HEK293T (cell line): ENCODE data around the gene ARRDC1.

Experiments
- CTCF ChIA-PET: fragments of 350-600 bp; formaldehyde crosslinking; extraction: SDS; loops from one replicate; lab custom pipeline; 2021; ENCODE audit warnings: antibody characterized with exemption, inconsistent platforms; lab: Yijun Ruan, JAX
- POLR2A ChIA-PET: fragments of 350-600 bp; formaldehyde crosslinking; extraction: SDS; loops from one replicate; lab custom pipeline; 2020; ENCODE audit warnings: antibody characterized with exemption, inconsistent platforms; lab: Yijun Ruan, JAX
- DNase-seq: peaks from one replicate; pipeline ENCODE4 v3.0.0; 2012; ENCODE audit warnings: mixed read lengths; ENCODE audit errors: extremely low spot score
- ARNT ChIP-seq: fragments of 450-650 bp; IDR thresholded peaks from 2 replicates; pipeline ENCODE4 v1.6.1; 2017; ENCODE audit warnings: mild to moderate bottlenecking
- BHLHE40 ChIP-seq: fragments of 450-650 bp; IDR thresholded peaks from 2 replicates; pipeline ENCODE4 v1.6.1; 2016; ENCODE audit warnings: mild to moderate bottlenecking, moderate library complexity, borderline replicate concordance
- CTBP1 ChIP-seq: fragments of 450-650 bp; IDR thresholded peaks from 2 replicates; pipeline ENCODE4 v1.6.1; 2016; ENCODE audit warnings: borderline replicate concordance
- ELF4 ChIP-seq: fragments of 450-650 bp; IDR thresholded peaks from 2 replicates; pipeline ENCODE4 v1.6.1; 2017; ENCODE audit warnings: antibody characterized with exemption
- FOXA1 ChIP-seq: fragments of 450-650 bp; IDR thresholded peaks from 2 replicates; pipeline ENCODE4 v1.6.1; 2016; ENCODE audit warnings: mild to moderate bottlenecking
- FOXK2 ChIP-seq: fragments of 450-650 bp; IDR thresholded peaks from 2 replicates; pipeline ENCODE4 v1.6.1; 2016; ENCODE audit warnings: mild to moderate bottlenecking
- FOXM1 ChIP-seq: fragments of 450-650 bp; IDR thresholded peaks from 2 replicates; pipeline ENCODE4 v1.6.1; 2017; ENCODE audit warnings: mild to moderate bottlenecking, borderline replicate concordance
- HDGF ChIP-seq: fragments of 450-650 bp; IDR thresholded peaks from 2 replicates; pipeline ENCODE4 v1.6.1; 2017; ENCODE audit warnings: antibody characterized with exemption, borderline replicate concordance
- L3MBTL2 ChIP-seq: fragments of 450-650 bp; conservative IDR thresholded peaks from 2 replicates; pipeline ENCODE4 v1.6.1; 2016; ENCODE audit warnings: mild to moderate bottlenecking
- LEF1 ChIP-seq: fragments of 450-650 bp; IDR thresholded peaks from 2 replicates; pipeline ENCODE4 v1.6.1; 2017; ENCODE audit warnings: mild to moderate bottlenecking, borderline replicate concordance
- NFRKB ChIP-seq: fragments of 450-650 bp; IDR thresholded peaks from 2 replicates; pipeline ENCODE4 v1.6.1; 2016; ENCODE audit warnings: mild to moderate bottlenecking, moderate library complexity
- PKNOX1 ChIP-seq: fragments of 450-650 bp; IDR thresholded peaks from 2 replicates; pipeline ENCODE4 v1.6.1; 2016
- SP1 ChIP-seq: fragments of 450-650 bp; IDR thresholded peaks from 2 replicates; pipeline ENCODE4 v1.6.1; 2017
- SUZ12 ChIP-seq: fragments of 450-650 bp; IDR thresholded peaks from 2 replicates; pipeline ENCODE4 v1.6.1; 2016; ENCODE audit warnings: mild to moderate bottlenecking
- TARDBP ChIP-seq: fragments of 450-650 bp; IDR thresholded peaks from 2 replicates; pipeline ENCODE4 v1.6.1; 2016
- ZNF384 ChIP-seq: fragments of 450-650 bp; IDR thresholded peaks from 2 replicates; pipeline ENCODE4 v1.6.1; 2016

ARRDC1 gene

GRCh38 chr9:137647096-137647714 lies 41.7 kb downstream of the ARRDC1 start:
- ChIA-PET POLR2A (no interaction called here), CTCF (no interaction called here)
- no peak for DNase-seq
- TF ChIP-seq ELF4: no peak
- TF ChIP-seq HDGF: no peak
- TF ChIP-seq BHLHE40: no peak
- TF ChIP-seq L3MBTL2: no peak
- TF ChIP-seq FOXK2: no peak
- TF ChIP-seq TARDBP: no peak
- no peak for TF ChIP-seq CTBP1

GRCh38 chr9:137648396-137648795 lies 42.9 kb downstream of the ARRDC1 start:
- POLR2A ChIA-PET: no interaction called here
- TF ChIP-seq TARDBP (no peak), SP1 (no peak), LEF1 (no peak), FOXA1 (no peak), CTBP1 (no peak), SUZ12 (no peak), ARNT (no peak), FOXK2 (no peak), BHLHE40 (no peak), PKNOX1 (no peak)
- CTCF ChIA-PET: no interaction called here
- DNase-seq: no peak

- TF ChIP-seq CTBP1 (no peak), TARDBP (no peak), FOXM1 (no peak), FOXK2 (no peak), FOXA1 (no peak), PKNOX1 (no peak), SUZ12 (no peak), HDGF (no peak), NFRKB (no peak), BHLHE40 (no peak), L3MBTL2 (no peak), ZNF384 (no peak), LEF1 (no peak), SP1 (no peak), ARNT (no peak), ELF4 (no peak)
- ChIA-PET CTCF (interaction anchor here (0.5 kb wide), 1 partner anchor 220 kb away, joined by 3 read pairs; no protein-coding TSS in a partner anchor), POLR2A (no interaction called here)
- no peak for DNase-seq
Measured at GRCh38 chr9:137649553-137649952, 44.1 kb downstream of the ARRDC1 start.

GRCh38 chr9:137650259-137650658 lies 44.8 kb downstream of the ARRDC1 start:
- no peak for TF ChIP-seq ELF4
- TF ChIP-seq NFRKB: no peak
- TF ChIP-seq PKNOX1: no peak
- TF ChIP-seq LEF1: no peak
- no peak for TF ChIP-seq FOXK2
- no peak for TF ChIP-seq SP1
- TF ChIP-seq SUZ12: no peak
- no peak for TF ChIP-seq FOXM1
- no peak for TF ChIP-seq BHLHE40
- TF ChIP-seq CTBP1: no peak
- no peak for TF ChIP-seq TARDBP
- TF ChIP-seq HDGF: no peak
- TF ChIP-seq FOXA1: no peak
- TF ChIP-seq ZNF384: no peak
- TF ChIP-seq ARNT: no peak
- no peak for TF ChIP-seq L3MBTL2
- CTCF ChIA-PET: interaction anchor here (0.5 kb wide), 1 partner anchor 219 kb away, joined by 3 read pairs; no protein-coding TSS in a partner anchor
- POLR2A ChIA-PET: no interaction called here

GRCh38 chr9:137650779-137651178 lies 45.3 kb downstream of the ARRDC1 start:
- no peak for TF ChIP-seq NFRKB
- no peak for TF ChIP-seq L3MBTL2
- no peak for TF ChIP-seq TARDBP
- no peak for TF ChIP-seq ZNF384
- TF ChIP-seq FOXA1: no peak
- no peak for TF ChIP-seq SP1
- no peak for TF ChIP-seq ELF4
- TF ChIP-seq SUZ12: no peak
- no peak for TF ChIP-seq LEF1
- ChIA-PET POLR2A (no interaction called here), CTCF (no interaction called here)
- DNase-seq: no peak

More at GRCh38 chr9:137650259-137650658, 44.8 kb downstream of the ARRDC1 start:
- no peak for DNase-seq

- DNase-seq: no peak
- POLR2A ChIA-PET: no interaction called here
- CTCF ChIA-PET: no interaction called here
- no peak for TF ChIP-seq NFRKB
- TF ChIP-seq ZNF384: no peak
- no peak for TF ChIP-seq SUZ12
- no peak for TF ChIP-seq ARNT
- TF ChIP-seq FOXA1: no peak
- no peak for TF ChIP-seq HDGF
- no peak for TF ChIP-seq FOXK2
- no peak for TF ChIP-seq TARDBP
- TF ChIP-seq CTBP1: no peak
- no peak for TF ChIP-seq L3MBTL2
- no peak for TF ChIP-seq SP1
- TF ChIP-seq PKNOX1: no peak
- TF ChIP-seq LEF1: no peak
- no peak for TF ChIP-seq BHLHE40
Measured at GRCh38 chr9:137656416-137656815, 50.9 kb downstream of the ARRDC1 start.
